Activated naive CD4-positive, alpha-beta T cell treated with anti-CD3 and anti-CD28 coated beads, Interleukin-2, amount 50 U/mL, for 16 hours (primary cell): Measurements from ENCODE around the gene TLE1.
"Not testable (repeated sequence)": the region's sequence is repeated elsewhere in the genome, so short reads cannot be mapped to it uniquely, and the experiment has no call there.

Experiments
- DNase-seq: peaks from one replicate; pipeline ENCODE4 v3.0.0-alpha.2; 2020

The TLE1 gene

GRCh38 chr9:81689343-81690175, at the start of gene TLE1:
TLE1 (minus strand) TSS chr9:81689547; CDS start chr9:81688240, 1,307 bp downstream.
- peak; percentile 70 for DNase-seq

- DNase-seq, result no peak
Measured at GRCh38 chr9:81737871-81738507, 48.6 kb upstream of the TLE1 start.

GRCh38 chr9:81730498-81730897, 41.2 kb upstream of the TLE1 start:
- DNase-seq, result not testable (repeated sequence)

GRCh38 chr9:81729135-81729534, 39.8 kb upstream of the TLE1 start:
- no peak for DNase-seq

GRCh38 chr9:81724242-81724889, 35.0 kb upstream of the TLE1 start:
- no peak for DNase-seq

- no peak for DNase-seq
Measured at GRCh38 chr9:81722277-81722676, 32.9 kb upstream of the TLE1 start.

- no peak for DNase-seq
Measured at GRCh38 chr9:81720450-81721086, 31.2 kb upstream of the TLE1 start.

GRCh38 chr9:81719972-81720371, 30.6 kb upstream of the TLE1 start:
- DNase-seq, result no peak

- no peak for DNase-seq
Measured at GRCh38 chr9:81718244-81718643, 28.9 kb upstream of the TLE1 start.

GRCh38 chr9:81717747-81718077, 28.4 kb upstream of the TLE1 start:
- DNase-seq, result no peak

- no peak for DNase-seq
Measured at GRCh38 chr9:81717061-81717746, 27.9 kb upstream of the TLE1 start.

GRCh38 chr9:81716409-81716808, 27.1 kb upstream of the TLE1 start:
- no peak for DNase-seq

GRCh38 chr9:81705578-81705977, 16.2 kb upstream of the TLE1 start:
- DNase-seq, result no peak

GRCh38 chr9:81694541-81694940, 5.2 kb upstream of the TLE1 start:
- no peak for DNase-seq

GRCh38 chr9:81693671-81694378, 4.5 kb upstream of the TLE1 start:
- no peak for DNase-seq

- no peak for DNase-seq
Measured at GRCh38 chr9:81690251-81690851, 1.0 kb upstream of the TLE1 start.

- DNase-seq, result not testable (repeated sequence)
Measured at GRCh38 chr9:81689093-81689342, 329 bp downstream of the TLE1 start.

- DNase-seq, result peak; percentile 16
Measured at GRCh38 chr9:81688262-81689092, 870 bp downstream of the TLE1 start.

GRCh38 chr9:81687521-81688261, 1.7 kb downstream of the TLE1 start:
- no peak for DNase-seq
